GM15510 (cell line): ENCODE measurements around the gene HOXA10.

Experiments
- POLR2A ChIP-seq: IDR thresholded peaks from 3 replicates; pipeline ENCODE4 v1.6.1; 2011; ENCODE audit warnings: borderline replicate concordance; ENCODE audit not compliant: insufficient read length; ENCODE audit errors: extremely low read depth

HOXA10 gene

GRCh38 chr7:27198138-27198841, 24.2 kb upstream of the HOXA10 start:
- no peak for TF ChIP-seq POLR2A

DNA sequence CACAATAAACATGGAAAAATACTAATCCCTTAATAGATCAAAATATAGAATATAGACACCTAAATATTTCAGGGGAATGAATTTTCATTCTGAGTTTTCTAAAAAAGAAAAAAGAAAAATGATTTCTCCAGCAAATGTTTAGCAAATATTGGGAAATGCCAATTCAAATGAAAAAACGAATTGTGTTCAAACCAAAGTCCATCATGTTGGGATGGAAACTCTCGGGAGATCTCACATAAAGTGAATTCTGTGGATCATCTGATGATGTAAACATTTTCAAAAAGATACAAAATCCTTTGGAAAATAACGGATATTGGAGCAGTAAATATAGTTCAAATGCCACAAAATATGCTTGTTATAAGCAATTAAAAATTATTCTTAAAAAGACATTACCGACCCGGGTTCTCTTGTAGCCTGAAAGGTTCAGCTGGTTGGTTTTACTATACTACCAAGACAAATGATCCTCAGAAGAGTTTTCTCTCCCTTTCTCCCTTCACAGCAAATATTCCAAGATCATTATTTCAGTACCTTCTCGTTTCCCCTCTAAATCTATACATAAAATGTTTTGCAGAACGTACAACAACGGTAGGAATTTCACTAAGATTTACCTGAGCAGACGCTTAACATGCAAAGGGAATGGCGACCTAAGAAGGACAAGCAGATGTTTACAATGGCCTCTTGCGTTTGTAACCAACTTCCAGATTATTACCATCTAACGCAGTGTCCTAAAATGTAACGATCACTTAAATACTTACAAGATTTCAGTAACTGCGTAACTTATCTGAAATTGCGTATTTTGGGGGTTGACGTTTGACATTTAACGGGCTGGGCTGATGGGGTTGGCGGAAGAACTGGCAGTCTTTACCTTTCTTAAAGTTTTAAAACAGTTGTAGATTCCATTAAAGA, 23.3 kb upstream of the HOXA10 start:
- TF ChIP-seq POLR2A, result no peak

DNA sequence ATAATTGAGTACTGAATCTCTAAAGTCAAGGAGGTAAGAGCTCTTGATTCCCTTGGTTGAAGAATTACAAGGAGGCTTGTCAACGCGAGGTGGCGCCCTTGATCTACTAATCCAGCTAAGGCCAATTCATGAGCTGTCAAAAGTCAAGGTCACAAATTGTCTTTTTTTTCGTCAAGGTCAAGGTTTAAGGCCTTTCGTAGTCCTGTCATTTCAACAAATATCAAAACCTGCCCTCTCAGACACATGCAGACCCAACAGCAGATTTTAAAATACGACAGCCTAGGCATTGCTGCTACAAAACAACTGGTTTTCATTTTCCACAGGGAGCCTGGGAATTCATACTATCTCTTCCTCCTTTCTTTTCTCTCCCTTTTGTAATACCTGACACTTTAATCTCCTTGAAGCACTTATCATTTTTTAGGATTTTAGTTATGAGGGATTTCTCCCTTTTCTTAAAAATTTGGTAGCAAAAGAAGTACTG, 22.2 kb upstream of the HOXA10 start:
- TF ChIP-seq POLR2A, result no peak

DNA sequence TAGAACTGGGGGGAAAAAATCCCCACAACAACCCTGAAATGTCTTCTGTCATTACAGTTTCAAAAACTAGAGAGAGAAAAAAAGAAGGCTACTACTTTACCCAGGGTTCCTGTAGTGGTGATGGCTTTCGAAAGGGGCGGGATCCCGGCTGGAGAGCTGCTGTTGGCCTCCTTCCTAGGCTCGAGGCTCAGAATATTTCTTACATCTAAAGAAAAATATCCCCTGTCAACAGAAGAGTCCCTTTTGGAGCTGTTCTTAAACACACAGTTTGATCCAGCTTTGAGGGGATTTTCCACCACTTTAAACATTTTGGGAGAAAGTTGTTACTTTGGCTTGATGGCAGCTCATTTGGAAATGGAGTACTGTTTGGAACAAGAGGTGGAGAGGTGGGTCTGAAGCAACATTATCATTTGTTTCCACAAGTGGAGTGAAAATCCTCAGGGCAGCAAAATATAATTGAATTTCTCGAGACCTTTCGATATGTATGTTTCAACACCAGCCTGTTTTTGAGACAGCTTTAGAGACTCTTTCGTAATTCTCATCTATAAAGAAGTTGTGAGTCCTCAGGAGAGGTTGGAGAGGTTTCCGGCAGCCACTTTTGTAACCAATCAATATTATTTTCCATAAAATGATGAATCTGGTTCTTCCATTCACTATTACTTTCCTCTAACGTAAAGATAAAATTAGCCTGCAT, 20.7 kb upstream of the HOXA10 start:
- TF ChIP-seq POLR2A, result no peak

GRCh38 chr7:27194002-27194352, 19.9 kb upstream of the HOXA10 start:
- TF ChIP-seq POLR2A, result no peak

GRCh38 chr7:27193335-27194001, 19.3 kb upstream of the HOXA10 start:
- TF ChIP-seq POLR2A, result no peak

- TF ChIP-seq POLR2A, result no peak
Observed at GRCh38 chr7:27192546-27193334, 18.6 kb upstream of the HOXA10 start.

DNA sequence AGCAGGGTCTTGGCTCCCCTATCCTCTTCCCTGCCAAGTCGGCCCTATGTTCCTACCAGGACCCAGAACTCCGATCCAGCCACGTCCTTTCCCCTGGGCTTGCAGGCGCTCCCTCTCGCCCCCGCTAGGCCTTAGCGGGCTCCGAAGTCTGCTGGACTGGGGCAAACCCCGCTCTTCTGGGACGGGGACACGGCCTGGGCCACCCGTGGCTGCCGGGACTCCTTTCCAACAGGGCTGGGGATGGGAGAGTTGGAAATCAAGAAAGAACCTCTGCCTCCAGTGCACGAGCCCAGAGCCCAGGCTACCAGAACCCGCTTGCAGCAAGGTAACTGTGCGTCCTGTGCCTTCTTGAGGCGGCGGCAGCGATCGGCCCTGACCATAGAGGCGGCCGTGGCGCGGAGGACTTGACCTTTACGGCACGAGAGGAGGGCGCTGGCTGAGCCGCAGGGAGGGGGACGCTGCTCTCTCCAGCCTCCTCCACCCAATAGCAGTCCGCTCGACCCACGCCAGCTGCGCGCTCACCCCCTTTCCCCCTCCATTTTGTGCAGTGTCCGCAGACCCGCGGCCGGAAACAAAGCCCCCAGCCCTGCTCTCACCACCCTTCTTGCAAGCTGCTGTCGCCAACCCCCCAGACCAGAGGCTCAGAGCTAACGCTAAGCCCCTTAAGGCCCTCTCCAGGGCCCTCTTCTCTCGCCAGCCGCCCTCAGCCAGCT, 17.9 kb upstream of the HOXA10 start:
- no peak for TF ChIP-seq POLR2A

DNA sequence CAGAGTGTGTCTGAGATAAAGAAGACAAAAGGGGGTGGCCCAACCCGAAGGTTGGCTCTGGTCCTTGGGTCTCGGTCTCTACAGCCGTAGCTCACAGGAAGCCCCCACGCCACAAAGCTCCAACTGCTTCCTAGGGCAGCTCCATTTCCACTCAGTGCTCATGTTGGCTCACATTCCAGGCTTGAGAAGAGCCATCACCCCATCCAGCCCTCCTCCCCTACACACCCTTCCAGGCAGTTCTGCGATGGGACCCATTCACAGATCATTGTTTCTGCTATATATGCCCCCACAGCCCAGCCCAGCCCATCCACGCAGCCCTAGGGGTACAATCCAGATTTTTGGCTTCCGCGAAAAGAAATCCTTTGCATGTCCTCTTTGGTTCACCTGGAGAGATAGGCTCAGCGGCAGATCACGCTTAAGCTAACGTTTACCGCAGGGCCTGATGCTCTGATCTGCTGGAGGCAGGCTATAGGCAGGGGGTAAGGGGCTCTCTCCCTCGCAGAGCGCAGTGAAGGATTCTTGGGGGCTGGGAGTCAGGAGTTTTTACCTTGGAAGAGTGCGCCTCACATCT, 17.1 kb upstream of the HOXA10 start:
- no peak for TF ChIP-seq POLR2A

DNA sequence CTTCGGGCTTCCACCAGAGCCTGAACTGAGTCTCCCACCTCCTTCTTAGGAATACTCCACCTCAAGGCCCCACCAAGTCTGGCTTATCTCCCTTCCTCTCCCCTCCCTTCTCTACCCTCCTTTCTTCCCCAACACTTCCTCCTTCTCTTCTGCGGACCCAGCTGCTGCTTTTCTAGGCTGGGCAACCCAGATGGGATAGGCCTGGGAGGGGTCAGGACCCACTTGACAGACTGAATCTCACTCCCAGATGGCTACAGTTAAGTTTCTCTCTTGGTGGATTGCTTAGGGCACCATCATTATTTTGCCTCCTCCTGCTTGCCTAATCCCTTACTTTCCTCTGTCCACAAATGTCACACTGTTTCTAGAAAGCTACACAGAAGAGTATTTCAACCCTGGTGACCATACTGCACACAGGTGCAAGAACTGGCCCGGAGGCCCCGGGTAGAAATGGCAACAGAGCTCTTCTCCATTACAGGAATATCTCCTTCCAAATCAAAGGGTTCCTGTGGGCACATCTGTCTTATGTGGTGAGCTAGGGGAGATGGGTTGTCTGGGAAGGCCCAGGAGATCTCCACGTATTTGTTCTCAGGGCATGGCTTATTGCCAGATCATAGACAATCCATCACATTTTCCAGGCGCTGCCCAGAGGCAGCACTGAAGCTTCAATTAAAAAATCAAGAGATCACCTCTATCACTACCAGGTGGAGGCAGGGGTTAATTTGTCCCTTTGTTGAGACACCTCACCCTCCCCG, 16.1 kb upstream of the HOXA10 start:
- TF ChIP-seq POLR2A, result no peak

DNA sequence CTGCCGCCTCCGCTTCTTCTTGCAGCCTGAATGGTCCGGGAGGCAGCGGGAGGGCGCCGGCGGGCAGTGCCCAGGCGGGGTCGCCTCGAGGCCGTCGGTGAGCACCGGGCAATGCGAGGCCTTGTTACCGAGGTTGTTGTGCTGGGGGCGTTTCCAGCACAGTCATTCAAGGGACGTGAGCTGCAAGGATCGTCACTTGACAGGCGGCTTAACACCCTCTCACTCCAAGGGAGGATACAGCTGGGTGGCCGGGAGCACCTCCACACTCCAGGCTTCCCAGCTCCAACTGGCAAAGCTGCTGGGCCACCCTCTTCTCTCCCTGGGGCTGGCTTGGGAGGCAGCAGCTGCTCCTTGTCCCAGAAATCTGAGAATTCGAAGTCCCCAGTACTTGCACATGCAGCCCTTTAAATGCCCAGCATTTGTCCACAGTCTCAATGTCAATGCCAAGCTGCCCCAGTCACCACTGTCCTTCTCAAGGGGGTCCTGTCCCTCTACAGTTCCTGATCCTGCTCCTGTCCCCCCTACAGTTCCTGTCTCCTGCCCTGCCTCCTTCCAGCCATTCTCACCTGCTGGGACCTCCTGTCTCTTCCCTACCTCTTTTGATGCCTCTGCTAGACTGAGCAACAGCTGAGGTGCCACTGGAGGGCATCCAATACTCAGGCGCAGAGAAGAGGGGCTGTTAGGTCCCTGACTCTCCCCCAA, 15.3 kb upstream of the HOXA10 start:
- no peak for TF ChIP-seq POLR2A
